GM10266 (cell line): ENCODE measurements around the gene CES4A.
A peak's percentile ranks its signal among the peaks of the same experiment; 100 is the strongest.
"Not testable (repeated sequence)": the region's sequence is repeated elsewhere in the genome, so short reads cannot be mapped to it uniquely, and the experiment has no call there.

ENCODE experiments used
- DNase-seq: peaks from one replicate; pipeline ENCODE4 v3.0.0; 2012; ENCODE audit errors: extremely low spot score
- TF ChIP-seq, protein P1 (sequence below): IDR thresholded peaks from 2 replicates; pipeline ENCODE4 v1.5.1; 2012; ENCODE audit warnings: mild to moderate bottlenecking, low read depth; ENCODE audit not compliant: control insufficient read depth, insufficient read depth; ENCODE audit errors: missing control alignments

The CES4A gene

DNA sequence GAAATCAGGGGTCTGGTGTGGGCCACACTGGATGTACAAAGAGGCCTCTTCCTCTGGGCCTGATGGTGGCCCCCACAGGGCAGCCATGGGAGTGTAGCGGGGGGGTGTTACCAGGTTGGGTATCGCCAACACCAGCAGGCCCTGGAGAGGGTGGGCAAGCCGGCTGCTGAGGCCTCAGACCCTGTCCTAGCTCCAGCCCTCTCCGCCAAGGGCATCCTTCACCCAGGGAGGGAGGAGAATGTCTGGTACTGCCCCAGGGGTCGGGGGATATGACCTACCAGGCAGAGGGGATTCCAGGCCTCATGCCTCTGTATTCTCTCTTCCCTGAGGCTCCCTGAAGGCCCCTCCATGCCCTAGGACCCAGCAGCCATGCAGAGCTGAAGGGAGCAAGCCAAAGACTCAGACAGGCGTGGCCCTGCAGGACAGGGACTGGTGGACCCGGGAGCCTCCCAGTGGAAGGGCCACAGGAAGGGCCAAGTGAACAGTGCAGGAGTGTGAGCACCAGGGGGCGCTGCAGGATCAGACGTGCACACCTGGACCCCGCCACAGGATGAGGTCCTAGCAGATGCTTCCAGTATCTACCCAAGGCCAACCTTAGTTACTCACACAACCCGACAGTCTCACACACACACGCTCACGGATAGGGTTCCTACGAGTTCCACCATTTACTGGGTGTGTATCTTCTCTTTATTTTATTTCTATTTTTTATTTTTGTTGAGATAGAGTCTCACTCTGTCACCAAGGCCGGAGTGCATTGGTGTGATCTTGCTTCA, 10.9 kb upstream of the CES4A start:
- peak; percentile 91 for DNase-seq
- TF ChIP-seq, protein P1, sequence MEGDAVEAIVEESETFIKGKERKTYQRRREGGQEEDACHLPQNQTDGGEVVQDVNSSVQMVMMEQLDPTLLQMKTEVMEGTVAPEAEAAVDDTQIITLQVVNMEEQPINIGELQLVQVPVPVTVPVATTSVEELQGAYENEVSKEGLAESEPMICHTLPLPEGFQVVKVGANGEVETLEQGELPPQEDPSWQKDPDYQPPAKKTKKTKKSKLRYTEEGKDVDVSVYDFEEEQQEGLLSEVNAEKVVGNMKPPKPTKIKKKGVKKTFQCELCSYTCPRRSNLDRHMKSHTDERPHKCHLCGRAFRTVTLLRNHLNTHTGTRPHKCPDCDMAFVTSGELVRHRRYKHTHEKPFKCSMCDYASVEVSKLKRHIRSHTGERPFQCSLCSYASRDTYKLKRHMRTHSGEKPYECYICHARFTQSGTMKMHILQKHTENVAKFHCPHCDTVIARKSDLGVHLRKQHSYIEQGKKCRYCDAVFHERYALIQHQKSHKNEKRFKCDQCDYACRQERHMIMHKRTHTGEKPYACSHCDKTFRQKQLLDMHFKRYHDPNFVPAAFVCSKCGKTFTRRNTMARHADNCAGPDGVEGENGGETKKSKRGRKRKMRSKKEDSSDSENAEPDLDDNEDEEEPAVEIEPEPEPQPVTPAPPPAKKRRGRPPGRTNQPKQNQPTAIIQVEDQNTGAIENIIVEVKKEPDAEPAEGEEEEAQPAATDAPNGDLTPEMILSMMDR = peak; percentile 98

DNA sequence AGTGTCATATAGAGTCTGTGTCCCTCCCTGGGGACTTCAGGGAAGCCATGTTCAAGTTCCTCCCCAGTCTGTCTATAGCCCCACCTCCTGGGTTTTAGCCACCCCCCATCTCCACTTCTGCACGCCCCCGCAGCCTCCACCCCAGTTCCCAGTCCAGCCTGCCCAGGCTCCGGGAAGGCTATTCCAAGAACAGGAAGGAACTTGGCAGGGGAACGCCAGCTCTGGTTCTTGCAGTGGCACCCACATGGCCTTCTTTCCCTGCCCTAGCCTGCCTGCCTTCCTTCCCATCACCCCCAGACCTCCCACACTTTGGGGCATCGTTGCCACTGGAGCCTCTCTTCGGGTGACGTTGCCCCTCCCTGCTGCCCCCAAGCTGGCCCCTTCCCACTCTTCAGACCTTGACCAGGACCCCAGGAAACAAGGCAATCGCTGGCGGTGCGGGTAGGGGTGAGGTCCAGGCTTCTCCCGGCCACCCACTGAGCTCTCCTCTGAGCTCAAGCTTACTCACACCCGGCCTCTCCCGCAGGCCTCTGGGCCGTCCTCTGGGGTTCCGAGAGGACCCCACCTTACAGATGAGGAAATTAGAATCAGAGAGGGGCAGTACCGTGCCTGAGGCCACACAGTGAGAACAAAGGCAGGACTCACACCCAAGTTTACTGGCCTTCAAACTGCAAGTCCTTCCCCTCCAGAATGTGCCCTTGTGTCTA, 9.2 kb upstream of the CES4A start:
- TF ChIP-seq, protein P1 = no peak
- no peak for DNase-seq

DNA sequence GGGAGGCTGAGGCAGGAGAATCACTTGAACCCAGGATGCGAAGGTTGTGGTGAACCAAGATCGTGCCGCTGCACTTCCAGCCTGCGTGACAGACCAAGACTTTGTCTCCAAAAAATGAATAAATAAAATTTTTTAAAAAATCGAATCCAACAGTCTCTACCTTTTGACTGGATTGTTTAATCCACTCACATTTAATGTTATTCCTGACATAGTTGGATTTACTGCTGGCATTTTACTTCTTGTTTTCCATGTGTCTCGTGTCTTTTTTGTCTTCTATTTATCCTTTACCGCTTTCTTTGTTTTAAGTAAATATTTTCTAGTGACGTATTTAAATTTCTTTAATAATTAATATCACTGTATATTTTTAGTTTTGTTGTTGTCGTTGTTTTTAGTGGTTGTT, 5.4 kb upstream of the CES4A start:
- TF ChIP-seq, protein P1 = no peak
- DNase-seq = no peak

DNA sequence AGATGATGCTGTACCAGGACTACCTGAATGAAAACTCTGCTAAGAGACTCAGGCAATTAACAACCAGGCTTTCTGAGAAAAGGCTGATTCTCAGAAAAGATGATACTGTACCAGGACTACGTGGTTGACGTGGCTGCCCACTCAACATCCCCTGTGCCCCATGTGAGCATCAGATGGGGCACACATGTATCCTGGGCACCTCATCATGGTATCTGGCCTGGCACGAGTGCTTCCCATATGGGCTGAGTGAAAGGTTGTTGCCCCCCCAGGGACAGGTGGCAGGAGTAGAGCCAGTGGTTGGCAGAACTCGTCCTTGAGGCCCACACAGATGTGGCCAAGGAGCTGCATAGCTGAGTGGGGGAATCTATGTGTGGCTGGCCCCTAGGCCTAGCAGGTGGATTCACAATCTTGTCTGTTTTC, 3.5 kb upstream of the CES4A start:
- no peak for DNase-seq
- TF ChIP-seq, protein P1 = no peak

DNA sequence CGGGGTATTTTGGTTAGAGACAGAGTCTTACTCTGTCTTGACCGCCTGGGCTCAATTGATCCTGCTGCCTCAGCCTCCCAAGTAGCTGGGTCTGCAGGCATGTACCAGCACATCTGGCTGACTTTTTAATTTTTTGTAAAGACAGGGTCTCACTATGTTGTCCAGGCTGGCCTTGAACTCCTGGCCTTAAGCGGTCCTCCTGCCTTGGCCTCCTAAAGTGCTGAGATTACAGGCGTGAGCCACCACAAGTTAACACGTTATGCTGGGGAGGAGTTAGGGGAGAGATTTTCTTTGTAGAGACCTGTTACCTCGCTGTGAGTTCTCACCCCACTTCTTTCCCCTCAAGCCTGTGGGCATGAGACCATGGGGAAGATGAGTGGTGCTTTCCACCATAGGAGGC, 1.8 kb upstream of the CES4A start:
- DNase-seq = no peak
- TF ChIP-seq, protein P1 = no peak

DNA sequence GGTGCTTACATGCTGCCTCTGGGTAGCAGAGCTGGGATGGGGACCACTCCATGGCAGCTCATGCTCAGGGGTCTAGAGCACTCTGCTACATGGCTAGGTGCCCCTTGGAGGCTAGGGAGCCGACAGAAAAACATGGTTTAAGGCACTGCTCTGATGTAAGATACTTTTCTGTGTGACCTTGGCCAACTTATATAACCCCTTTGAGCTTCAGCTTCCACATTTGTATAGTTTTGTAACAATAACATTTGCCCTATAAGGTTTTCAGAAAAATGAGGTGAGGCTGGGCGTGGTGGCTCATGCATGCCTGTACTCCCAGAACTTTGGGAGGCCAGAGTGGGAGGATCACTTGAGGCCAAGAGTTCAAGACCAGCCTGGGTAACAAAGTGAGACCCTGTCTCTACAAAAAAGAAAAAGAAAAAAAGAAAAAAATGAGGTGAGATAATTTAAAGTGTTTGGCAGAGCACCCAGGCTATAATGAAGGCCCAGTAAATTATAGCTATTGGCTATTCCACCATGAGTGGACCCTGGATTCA, 3.2 kb downstream of the CES4A start:
- TF ChIP-seq, protein P1 = no peak
- no peak for DNase-seq

DNA sequence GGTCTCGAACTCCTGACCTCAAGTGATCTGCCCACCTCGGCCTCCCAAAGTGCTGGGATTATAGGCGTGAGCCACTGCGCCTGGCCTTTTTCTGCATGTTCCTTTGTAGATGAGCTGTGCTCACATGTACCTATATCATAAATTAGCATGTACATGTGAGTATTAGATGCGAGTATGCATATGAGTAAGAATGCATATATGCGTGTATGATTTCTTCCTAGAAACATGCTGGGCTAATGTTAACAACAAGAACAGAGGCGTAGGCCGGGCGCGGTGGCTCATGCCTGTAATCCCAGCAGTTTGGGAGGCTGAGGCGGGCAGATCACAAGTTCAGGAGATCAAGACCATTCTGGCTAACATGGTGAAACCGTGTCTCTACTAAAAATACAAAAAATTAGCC, 5.2 kb downstream of the CES4A start:
- DNase-seq = not testable (repeated sequence)
